Coronary artery (tissue), 2 donors: ENCODE results near the gene HOXA4.

Source experiments
- DNase-seq: peaks from one replicate; pipeline ENCODE4 v3.0.0-alpha.2; 2017; ENCODE audit warnings: low spot score
- H3K27ac ChIP-seq, 2 donors: fragments of 200-600 bp; sonication (generic); one replicate each; pipeline ENCODE4 v1.5.1; 2016 to 2019
- H3K4me3 ChIP-seq: fragments of 200-600 bp; sonication (generic); 2 replicates; pipeline ENCODE4 v1.5.1; 2016; ENCODE audit warnings: mild to moderate bottlenecking, moderate library complexity
- TF ChIP-seq, protein P1 (sequence below): fragments of 200-600 bp; sonication (generic); IDR thresholded peaks from one replicate; pipeline ENCODE4 v1.5.1; 2019; ENCODE audit warnings: antibody characterized with exemption

Gene HOXA4

DNA sequence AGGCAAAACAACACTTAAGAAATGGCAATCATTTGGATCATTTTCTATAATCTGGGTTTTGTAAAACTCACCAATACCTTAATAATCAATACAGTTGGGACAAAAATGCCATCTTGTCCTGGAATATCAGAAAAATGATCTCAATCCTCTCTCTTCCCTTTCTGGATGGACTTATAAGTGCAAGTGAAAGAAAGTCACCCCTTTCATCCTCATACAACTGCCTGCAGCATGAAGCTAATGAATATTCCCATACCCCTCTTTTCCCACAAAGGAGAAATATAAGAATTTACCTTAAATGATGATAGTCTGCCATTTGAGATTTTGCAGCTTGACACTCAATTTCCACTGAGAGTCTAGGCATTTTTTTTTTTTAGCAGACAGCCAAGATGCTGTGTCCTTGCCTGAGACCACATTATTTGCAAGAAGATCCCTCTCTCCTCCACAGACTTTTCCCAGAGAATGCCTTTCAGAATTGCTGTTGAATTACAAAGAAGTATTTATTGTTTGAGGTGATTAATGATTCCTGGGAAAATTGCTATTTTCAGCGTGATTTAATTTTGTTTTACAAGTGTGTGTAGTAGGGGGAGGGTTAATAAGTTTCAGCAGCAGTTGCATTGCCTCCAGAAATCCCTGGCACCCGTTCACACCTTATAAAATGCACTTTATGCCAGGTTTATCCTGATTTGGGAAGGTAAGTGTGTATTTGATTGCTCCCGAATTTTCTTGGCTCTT is 3.8 kb downstream of the HOXA4 start:
- no peak overlapping the region for H3K27ac ChIP-seq
- H3K4me3 ChIP-seq: no peak overlapping the region
- DNase-seq: no peak
- TF ChIP-seq, protein P1, sequence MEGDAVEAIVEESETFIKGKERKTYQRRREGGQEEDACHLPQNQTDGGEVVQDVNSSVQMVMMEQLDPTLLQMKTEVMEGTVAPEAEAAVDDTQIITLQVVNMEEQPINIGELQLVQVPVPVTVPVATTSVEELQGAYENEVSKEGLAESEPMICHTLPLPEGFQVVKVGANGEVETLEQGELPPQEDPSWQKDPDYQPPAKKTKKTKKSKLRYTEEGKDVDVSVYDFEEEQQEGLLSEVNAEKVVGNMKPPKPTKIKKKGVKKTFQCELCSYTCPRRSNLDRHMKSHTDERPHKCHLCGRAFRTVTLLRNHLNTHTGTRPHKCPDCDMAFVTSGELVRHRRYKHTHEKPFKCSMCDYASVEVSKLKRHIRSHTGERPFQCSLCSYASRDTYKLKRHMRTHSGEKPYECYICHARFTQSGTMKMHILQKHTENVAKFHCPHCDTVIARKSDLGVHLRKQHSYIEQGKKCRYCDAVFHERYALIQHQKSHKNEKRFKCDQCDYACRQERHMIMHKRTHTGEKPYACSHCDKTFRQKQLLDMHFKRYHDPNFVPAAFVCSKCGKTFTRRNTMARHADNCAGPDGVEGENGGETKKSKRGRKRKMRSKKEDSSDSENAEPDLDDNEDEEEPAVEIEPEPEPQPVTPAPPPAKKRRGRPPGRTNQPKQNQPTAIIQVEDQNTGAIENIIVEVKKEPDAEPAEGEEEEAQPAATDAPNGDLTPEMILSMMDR: no peak

DNA sequence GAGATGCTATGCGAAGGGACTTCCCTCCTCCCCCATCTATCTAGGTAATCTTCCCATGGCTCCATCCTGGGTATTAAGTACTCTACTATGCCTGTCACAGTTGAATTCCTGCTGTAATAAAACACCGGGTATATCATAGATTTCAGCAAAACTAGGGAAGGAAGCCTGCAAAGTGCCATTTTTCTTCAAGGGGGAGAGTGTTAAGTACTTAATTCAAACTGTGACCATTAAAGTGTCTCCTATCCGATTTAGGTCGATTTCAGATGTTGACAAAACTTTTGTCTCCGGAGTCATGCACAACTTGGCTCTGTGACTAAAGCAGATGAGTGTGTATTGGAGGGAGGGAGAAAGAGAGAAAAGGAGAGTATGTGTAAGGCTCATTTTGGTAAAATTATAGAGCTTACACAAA is 4.6 kb downstream of the HOXA4 start:
- H3K27ac ChIP-seq: no peak overlapping the region
- TF ChIP-seq, protein P1: no peak
- H3K4me3 ChIP-seq: no peak overlapping the region
- no peak for DNase-seq

DNA sequence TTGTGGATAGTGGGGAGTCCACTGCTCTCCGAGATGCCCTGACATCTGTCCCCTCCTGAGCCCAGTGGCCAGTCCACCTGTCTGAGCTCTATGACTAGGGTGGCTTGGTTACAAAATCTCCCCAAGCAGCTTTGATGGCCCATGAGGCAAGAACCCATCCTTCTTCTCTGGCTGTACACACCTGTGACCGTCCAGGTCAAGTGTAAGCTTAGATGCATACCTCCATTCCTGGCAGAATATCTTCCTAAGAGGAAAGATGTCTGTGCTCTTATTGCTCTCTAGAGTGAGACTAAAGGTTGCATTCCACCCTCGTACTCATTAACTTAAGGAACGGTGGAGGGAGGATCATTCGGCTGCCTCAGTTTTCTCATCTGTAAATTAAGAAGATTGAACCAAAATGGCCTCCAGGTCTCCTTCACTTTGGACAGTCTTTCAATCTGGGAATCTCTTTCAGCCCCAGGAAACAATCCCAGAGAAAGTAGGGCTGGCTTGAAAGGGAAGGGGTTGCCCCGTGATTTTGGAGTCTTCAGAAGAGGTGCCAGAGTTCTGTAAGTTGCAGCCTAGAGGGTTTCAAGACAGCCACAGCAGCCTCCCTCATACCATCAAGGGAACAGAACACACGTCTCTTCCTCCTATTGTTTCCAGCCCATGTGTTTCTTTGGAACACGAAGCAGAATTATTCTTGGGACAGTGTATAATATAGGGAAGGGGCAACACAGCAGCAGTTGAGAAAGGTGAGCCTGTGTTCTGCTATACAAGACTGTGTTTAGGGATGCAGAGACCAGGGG is 5.5 kb downstream of the HOXA4 start:
- H3K27ac ChIP-seq: no peak overlapping the region
- peak; percentile 26 for DNase-seq
- TF ChIP-seq, protein P1: no peak
- no peak overlapping the region for H3K4me3 ChIP-seq

DNA sequence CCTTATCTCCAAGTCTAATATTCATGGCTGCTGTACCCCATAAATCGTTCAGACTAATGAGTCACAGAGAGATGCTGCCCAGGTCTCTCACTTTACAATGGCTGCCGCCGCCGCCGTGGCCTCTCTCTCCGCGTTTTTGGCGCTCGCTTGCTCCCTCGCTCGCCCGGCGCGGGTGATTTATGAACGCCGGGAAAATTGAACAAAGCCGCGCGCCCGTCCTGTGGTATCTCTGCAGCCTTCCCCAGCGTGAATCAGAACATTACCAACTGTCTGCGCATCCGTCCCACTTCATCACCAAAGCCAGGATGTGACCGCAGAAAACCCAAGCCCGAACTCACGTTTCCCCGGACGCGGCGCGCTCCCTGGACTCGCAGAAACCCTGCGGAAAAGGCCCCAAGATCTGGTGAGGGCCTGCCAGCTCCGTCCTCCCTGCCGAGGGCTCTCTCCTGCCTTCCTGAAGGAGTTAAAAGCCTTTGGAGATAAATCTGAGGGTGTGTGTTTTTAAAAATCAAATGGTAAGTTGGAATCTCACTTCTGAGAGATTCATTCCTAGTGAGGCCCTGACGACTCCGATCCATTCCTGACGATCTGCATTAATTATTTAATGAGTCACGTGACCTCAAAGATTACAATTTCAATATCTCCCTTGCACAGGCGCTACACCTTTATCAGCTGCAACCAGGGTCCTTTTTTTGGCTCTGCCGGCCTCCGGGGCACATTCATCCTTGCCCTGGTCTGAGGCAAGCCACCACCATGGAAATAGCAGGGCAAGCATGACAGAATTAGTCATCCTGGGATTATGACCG is 6.3 kb downstream of the HOXA4 start:
- Histone ChIP-seq H3K27ac (no peak overlapping the region), H3K4me3 (no peak overlapping the region)
- DNase-seq: peak; percentile 59
- TF ChIP-seq, protein P1: no peak

DNA sequence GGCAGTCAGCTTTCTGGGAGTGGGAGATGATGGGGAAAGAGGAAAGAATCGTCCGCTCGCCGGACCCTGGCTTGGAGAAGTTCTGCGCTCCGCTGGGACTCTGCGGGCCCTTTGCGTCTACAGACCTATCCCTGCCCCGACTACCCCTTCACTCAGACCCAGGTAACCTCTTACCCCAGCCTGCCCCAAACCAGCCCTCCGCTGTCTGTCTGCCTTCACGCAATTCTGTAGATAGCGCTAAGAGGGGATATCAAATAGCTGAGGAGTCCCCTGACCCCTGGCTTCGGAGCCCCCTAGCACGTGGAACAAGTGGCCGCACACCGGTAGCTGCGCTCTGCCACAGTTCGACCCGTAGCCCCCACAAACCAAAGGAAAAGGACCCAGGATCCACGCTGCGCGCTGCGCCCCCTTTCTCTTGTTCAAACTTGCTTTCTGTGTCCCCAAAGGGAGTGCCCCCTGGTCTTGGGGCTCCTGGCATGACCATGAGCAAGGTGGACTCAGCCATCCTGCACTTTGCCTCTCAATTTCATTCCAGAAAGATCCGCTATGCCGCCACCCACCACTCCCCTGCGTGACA is 7.0 kb downstream of the HOXA4 start:
- Histone ChIP-seq H3K4me3 (no peak overlapping the region), H3K27ac (no peak overlapping the region)
- TF ChIP-seq, protein P1: no peak
- DNase-seq: peak; percentile 52

DNA sequence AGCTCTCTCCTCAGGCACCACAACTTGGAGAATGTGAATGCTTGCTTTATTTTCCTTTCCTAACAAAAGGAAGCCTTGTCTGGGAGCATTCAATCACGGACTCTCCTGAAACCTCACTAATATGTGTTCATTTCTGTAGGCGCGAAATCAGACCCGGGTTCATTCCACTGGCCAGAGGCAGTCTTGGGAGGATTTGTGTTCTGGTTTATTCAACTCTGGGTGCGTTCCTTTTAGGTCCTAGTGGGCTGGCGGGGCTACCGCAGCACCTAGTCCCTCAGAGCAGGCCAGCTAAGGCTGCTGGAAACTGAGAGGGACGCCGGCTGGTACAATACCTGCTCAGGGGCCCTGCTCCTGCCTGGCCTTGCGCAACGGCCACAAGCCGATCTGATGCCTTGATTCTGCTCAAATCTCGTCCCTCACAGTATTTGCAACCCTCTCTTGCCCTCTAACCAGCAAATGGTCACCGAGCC is 7.5 kb downstream of the HOXA4 start:
- Histone ChIP-seq H3K4me3 (no peak overlapping the region), H3K27ac (no peak overlapping the region)
- TF ChIP-seq, protein P1: no peak
- DNase-seq: peak; percentile 50
